K562 (cell line): ENCODE measurements around the gene PI4K2A. TPM values are rescaled to one million over a fixed set of nuclear protein-coding genes. Genes with fewer than 3 reads are reported as not detected.

Experiments used
- ATAC-seq: fragments of 200-7000 bp; cut with Tn5 transposase; 3 replicates; pipeline ENCODE4 v1.9.1; 2020; ENCODE audit warnings: moderate library complexity
- BruUV-seq: library from RNA; stranded (reverse); fragments of 400-500 nt; replicated peaks from 2 replicates; lab custom pipeline; 2021; lab: Mats Ljungman, UMichigan
- CTCF ChIA-PET: fragments of 300-600 bp; formaldehyde crosslinking; extraction: SDS; loops from one replicate; lab custom pipeline; 2021; ENCODE audit warnings: low intra/inter-chr PET ratio; lab: Yijun Ruan, JAX
- POLR2A ChIA-PET: fragments of 300-600, 350-650 bp; sonication (Branson Sonifier 250); formaldehyde crosslinking; extraction: SDS; loops from one replicate; lab custom pipeline; 2021; ENCODE audit warnings: antibody characterized with exemption, inconsistent platforms; lab: Yijun Ruan, JAX
- DNase-seq, 4 experiments: peaks; one replicate each; pipeline versions ENCODE4 v3.0.0 to v3.0.0-alpha.2; 2011 to 2018; ENCODE audit warnings: low spot score in 3 of 4, mixed read lengths in 3 of 4; ENCODE audit errors: extremely low read depth in 1 of 4
- FAIRE-seq: peaks from 2 replicates; lab custom pipeline; 2011; peaks lifted over from hg19 to GRCh38; lab: Jason Lieb, UNC
- H2AFZ ChIP-seq: 2 replicates; pipeline ENCODE4 v1.6.0; 2011; ENCODE audit warnings: low read depth, low read length, control low read depth, inconsistent platforms
- H3K27ac ChIP-seq: fragments of 200-600 bp; 3 replicates; pipeline ENCODE4 v1.8.0; 2011; ENCODE audit warnings: low read depth, mild to moderate bottlenecking, control low read depth, inconsistent platforms, low read length, moderate library complexity, mixed read lengths; ENCODE audit errors: extremely low read depth
- H3K27me3 ChIP-seq, 2 experiments: fragments of 300-600 bp in 1 of 2; 2 replicates in 1 of 2; 3 replicates in 1 of 2; pipeline versions ENCODE4 v1.6.0 to v1.8.0; 2011; ENCODE audit warnings: inconsistent platforms in 2 of 2, low read length in 2 of 2, mild to moderate bottlenecking in 1 of 2, mixed read lengths in 1 of 2, moderate library complexity in 1 of 2; ENCODE audit not compliant: control insufficient read depth in 2 of 2, insufficient read depth in 2 of 2
- H3K36me3 ChIP-seq: fragments of 300-600 bp; 3 replicates; pipeline ENCODE4 v1.8.0; 2011; ENCODE audit warnings: mild to moderate bottlenecking, low read length, inconsistent platforms; ENCODE audit not compliant: control insufficient read depth, insufficient read depth
- H3K4me1 ChIP-seq, 2 experiments: fragments of 200-600 bp in 1 of 2; replicated peaks in 1 of 2; 2 replicates in 1 of 2; 3 replicates in 1 of 2; pipeline versions ENCODE4 v1.5.1 to v1.8.0; 2011; ENCODE audit warnings: inconsistent platforms in 2 of 2, low read length in 2 of 2, mild to moderate bottlenecking in 1 of 2, mixed read lengths in 1 of 2, moderate library complexity in 1 of 2; ENCODE audit not compliant: control insufficient read depth in 2 of 2, insufficient read depth in 2 of 2
- H3K4me2 ChIP-seq: 2 replicates; pipeline ENCODE4 v1.6.1; 2011; ENCODE audit warnings: low read length, control low read depth, inconsistent platforms, mixed read lengths; ENCODE audit not compliant: insufficient read depth
- H3K4me3 ChIP-seq: fragments of 200-600 bp; sonication (generic), shearing (Covaris generic); 2 replicates; pipeline ENCODE4 v1.5.1; 2016; ENCODE audit warnings: control low read depth, inconsistent platforms
- H3K79me2 ChIP-seq: fragments of 200-600 bp; 3 replicates; pipeline ENCODE4 v1.8.0; 2011; ENCODE audit warnings: low read length, inconsistent platforms; ENCODE audit not compliant: control insufficient read depth, insufficient read depth
- H3K9ac ChIP-seq, 2 experiments: 2 replicates each; pipeline versions ENCODE4 v1.6.0 to v1.6.1; 2011; ENCODE audit warnings: low read depth in 2 of 2, low read length in 2 of 2, control low read depth in 1 of 2, inconsistent platforms in 1 of 2, mild to moderate bottlenecking in 1 of 2, mixed read lengths in 1 of 2; ENCODE audit not compliant: insufficient read depth in 1 of 2
- H3K9me1 ChIP-seq: one replicate; pipeline ENCODE4 v1.6.0; 2011; ENCODE audit warnings: inconsistent platforms, mild to moderate bottlenecking, low read length, moderate library complexity; ENCODE audit not compliant: control insufficient read depth, insufficient read depth
- H3K9me3 ChIP-seq: replicated peaks from 2 replicates; pipeline ENCODE4 v1.5.1; 2011; ENCODE audit warnings: low read depth, low read length, inconsistent platforms; ENCODE audit not compliant: control insufficient read depth, insufficient read depth
- H4K20me1 ChIP-seq: replicated peaks from 2 replicates; pipeline ENCODE4 v1.6.1; 2011; ENCODE audit warnings: low read length, inconsistent platforms, mixed read lengths; ENCODE audit not compliant: control insufficient read depth, insufficient read depth
- HIVEP1 ChIP-seq: fragments of 250-450 bp; sonication (Bioruptor Pico); IDR thresholded peaks from 2 replicates; pipeline ENCODE4 v1.4.0; 2020; ENCODE audit warnings: mild to moderate bottlenecking
- KLF16 ChIP-seq: IDR thresholded peaks from 2 replicates; pipeline ENCODE4 v1.6.1; 2016; ENCODE audit warnings: antibody characterized with exemption
- MCM5 ChIP-seq: fragments of 450-650 bp; IDR thresholded peaks from 2 replicates; pipeline ENCODE4 v1.6.1; 2016; ENCODE audit warnings: low read depth
- MED1 ChIP-seq: sonication (generic); formaldehyde crosslinking; IDR thresholded peaks from 2 replicates; pipeline ENCODE4 v1.8.1; 2023; ENCODE audit warnings: missing genetic modification reagents, borderline replicate concordance
- NR2C2 ChIP-seq, 2 experiments: fragments of 200-800 bp in 1 of 2; sonication (Bioruptor generic) in 1 of 2; sonication (generic) in 1 of 2; formaldehyde crosslinking in 1 of 2; IDR thresholded peaks; 2 replicates each; pipeline versions ENCODE4 v1.6.1 to v1.8.0; 2016 to 2022; ENCODE audit warnings: mild to moderate bottlenecking in 1 of 2, missing compliant biosample characterization in 1 of 2, missing genetic modification characterization in 1 of 2, missing genetic modification reagents in 1 of 2
- PCBP1 ChIP-seq: fragments of 200-400 bp; formaldehyde crosslinking; IDR thresholded peaks from 2 replicates; pipeline ENCODE4 v1.6.1; 2018; ENCODE audit warnings: mild to moderate bottlenecking, low read depth, low read length; ENCODE audit not compliant: poor library complexity, severe bottlenecking
- SETDB1 ChIP-seq: IDR thresholded peaks from one replicate; pipeline ENCODE4 v1.6.1; 2012; ENCODE audit warnings: low read length, control low read depth, inconsistent platforms
- SIN3A ChIP-seq, 2 experiments: fragments of 150-350 bp in 1 of 2; IDR thresholded peaks; 2 replicates each; pipeline ENCODE4 v1.6.1; 2011 to 2016; ENCODE audit warnings: borderline replicate concordance in 2 of 2, low read depth in 2 of 2, low read length in 2 of 2, mild to moderate bottlenecking in 2 of 2, moderate library complexity in 2 of 2; ENCODE audit not compliant: control insufficient read depth in 1 of 2
- SPI1 ChIP-seq: IDR thresholded peaks from 2 replicates; pipeline ENCODE4 v1.6.1; 2011; ENCODE audit warnings: low read depth, low read length, control low read depth, borderline replicate concordance
- ZBTB8A ChIP-seq: fragments of 450-650 bp; IDR thresholded peaks from 2 replicates; pipeline ENCODE4 v1.6.1; 2018; ENCODE audit warnings: mild to moderate bottlenecking, moderate library complexity; ENCODE audit not compliant: partially characterized antibody
- ZNF212 ChIP-seq: fragments of 450-650 bp; formaldehyde crosslinking; IDR thresholded peaks from 2 replicates; pipeline ENCODE4 v1.4.0; 2020; ENCODE audit warnings: mild to moderate bottlenecking
- ZNF217 ChIP-seq: sonication (generic); formaldehyde crosslinking; IDR thresholded peaks from 2 replicates; pipeline ENCODE4 v1.8.0; 2022; ENCODE audit warnings: mild to moderate bottlenecking, missing genetic modification reagents
- ZNF263 ChIP-seq: sonication (generic); formaldehyde crosslinking; IDR thresholded peaks from 2 replicates; pipeline ENCODE4 v1.8.0; 2022; ENCODE audit warnings: mild to moderate bottlenecking, missing genetic modification reagents, borderline replicate concordance
- ZNF551 ChIP-seq: fragments of 250-450 bp; sonication (Bioruptor Pico); IDR thresholded peaks from 2 replicates; pipeline ENCODE4 v1.5.0; 2021; ENCODE audit warnings: mild to moderate bottlenecking, moderate library complexity
- WGBS: fragments of 100-300 bp; shearing (Covaris generic); methylation state at CpG from one replicate; pipeline ENCODE4 v1.1.6; 2016; ENCODE audit warnings: low coverage, mixed read lengths; ENCODE audit not compliant: insufficient coverage; ENCODE audit errors: missing lambda C conversion rate; 5-methylcytosine and 5-hydroxymethylcytosine counted together
- in situ Hi-C: fragments of 300-500 bp; cut with MboI; formaldehyde crosslinking; loops from 4 replicates; pipeline ENCODE4 v1.15.0; 2018; ENCODE audit warnings: inconsistent platforms, mixed read lengths
- intact Hi-C: fragments of 100-400 bp; cut with micrococcal nuclease; formaldehyde crosslinking; loops from 2 replicates; pipeline ENCODE4 v1.14.2; 2022
- polyA plus RNA-seq, 8 experiments: library from polyadenylated mRNA; depleted of rRNA in 4 of 8; stranded (reverse) in 5 of 8; unstranded in 3 of 8; fragments of >200 nt; fragmentation: Nextera tagmentation in 2 of 8; fragmentation: Illumina TruSeq in 1 of 8; extraction: Ambion mirVana in 2 of 8; extraction: Trizol in 1 of 8; gene quantifications; 2 replicates each; pipeline versions ENCODE4 v1.2.1 to v1.2.3, GENCODE V29; 2011 to 2014; ENCODE audit warnings: inconsistent platforms in 1 of 8, missing spikeins in 1 of 8
- total RNA-seq, 7 experiments: library from RNA; depleted of rRNA in 6 of 7; stranded (reverse); fragments of >200 nt in 6 of 7; fragmentation: Illumina TruSeq in 2 of 7; extraction: Trizol in 2 of 7; gene quantifications; 2 replicates each; pipeline versions ENCODE4 v1.2.1 to v1.2.3, GENCODE V29; 2011 to 2021; ENCODE audit warnings: low replicate concordance in 1 of 7
- TF ChIP-seq, protein P1 (sequence below): sonication (generic); formaldehyde crosslinking; IDR thresholded peaks from 2 replicates; pipeline ENCODE4 v1.8.0; 2022; ENCODE audit warnings: mild to moderate bottlenecking, missing genetic modification reagents
- TF ChIP-seq, protein P2 (sequence below): sonication (generic); formaldehyde crosslinking; IDR thresholded peaks from 2 replicates; pipeline ENCODE4 v1.8.1; 2022; ENCODE audit warnings: missing genetic modification reagents

The PI4K2A gene
- total and polyA plus RNA-seq, 9 of the 15 experiments (the other 6 are each of a cell fraction or from before 2014, with no cell fraction given) = 4.4 to 28.4 (median 16.5) TPM

DNA sequence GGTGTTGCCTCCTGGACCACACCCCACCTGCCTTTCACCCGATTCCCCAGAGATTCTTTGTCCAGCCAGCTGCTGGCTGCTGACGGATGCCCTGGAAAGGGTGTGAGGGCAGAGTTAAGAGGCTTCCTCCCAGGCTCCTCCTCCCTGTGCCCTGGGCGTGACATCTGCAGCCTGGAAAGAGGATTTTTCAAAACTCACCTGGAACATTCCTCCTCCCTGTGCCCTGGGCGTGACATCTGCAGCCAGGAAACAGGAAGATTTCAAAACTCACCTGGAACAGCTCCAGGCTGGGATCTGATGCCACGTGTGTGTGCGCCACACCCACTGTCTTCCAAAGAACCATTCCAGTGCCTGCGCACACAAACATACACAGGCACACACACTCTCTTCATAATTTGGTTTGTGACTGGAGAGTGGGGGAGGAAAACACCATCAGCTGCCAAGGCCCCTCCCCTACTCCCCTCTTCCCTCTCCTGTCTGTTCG lies 78.2 kb downstream of the PI4K2A start (continued):
- TF ChIP-seq ZNF551 (CRISPR knock-in tag) (no peak), ZNF263 (CRISPR knock-in tag) (no peak)

DNA sequence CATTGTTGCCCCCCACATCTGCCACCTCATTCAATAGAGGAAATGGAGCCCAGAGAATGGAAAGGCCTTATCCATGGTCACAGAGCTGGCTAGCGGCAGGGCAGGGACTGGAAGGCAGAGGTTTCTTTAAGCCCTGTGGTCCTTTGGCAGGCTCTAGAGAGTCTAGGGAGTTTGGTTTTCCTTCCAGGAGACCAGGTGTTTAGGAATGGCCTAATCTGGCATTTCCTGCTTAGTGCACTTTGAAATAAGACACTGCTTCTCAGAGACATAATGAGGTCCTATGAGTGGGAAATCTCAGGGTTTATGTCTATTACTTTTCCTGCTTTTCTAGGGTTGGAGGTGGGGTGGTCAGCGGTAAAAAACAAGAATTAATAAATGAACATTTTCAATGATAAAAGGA lies 79.1 kb downstream of the PI4K2A start:
- in situ Hi-C loops = no loop called here

More for the DNA sequence above, 79.1 kb downstream of the PI4K2A start:
- H3K9me3 ChIP-seq = no peaks in the 10 kb centered on the region
- no peaks in the 10 kb centered on the region for H3K27me3 ChIP-seq
- no peaks in the 10 kb centered on the region for H3K9me1 ChIP-seq
- H4K20me1 ChIP-seq = no peaks in the 10 kb centered on the region
- ChIA-PET CTCF (no interaction called here), POLR2A (no interaction called here)
- no peak overlapping the region for H3K9ac ChIP-seq
- intact Hi-C loops = no loop called here
- ATAC-seq = no peak
- H3K4me2 ChIP-seq = no peak overlapping the region
- no peaks in the 10 kb centered on the region for H3K36me3 ChIP-seq
- WGBS = 100% methylated on average over 2 of the region's 2 CpGs
- no TSS peak for BruUV-seq
- no peak overlapping the region for H2AFZ ChIP-seq
- TF ChIP-seq, protein P1, sequence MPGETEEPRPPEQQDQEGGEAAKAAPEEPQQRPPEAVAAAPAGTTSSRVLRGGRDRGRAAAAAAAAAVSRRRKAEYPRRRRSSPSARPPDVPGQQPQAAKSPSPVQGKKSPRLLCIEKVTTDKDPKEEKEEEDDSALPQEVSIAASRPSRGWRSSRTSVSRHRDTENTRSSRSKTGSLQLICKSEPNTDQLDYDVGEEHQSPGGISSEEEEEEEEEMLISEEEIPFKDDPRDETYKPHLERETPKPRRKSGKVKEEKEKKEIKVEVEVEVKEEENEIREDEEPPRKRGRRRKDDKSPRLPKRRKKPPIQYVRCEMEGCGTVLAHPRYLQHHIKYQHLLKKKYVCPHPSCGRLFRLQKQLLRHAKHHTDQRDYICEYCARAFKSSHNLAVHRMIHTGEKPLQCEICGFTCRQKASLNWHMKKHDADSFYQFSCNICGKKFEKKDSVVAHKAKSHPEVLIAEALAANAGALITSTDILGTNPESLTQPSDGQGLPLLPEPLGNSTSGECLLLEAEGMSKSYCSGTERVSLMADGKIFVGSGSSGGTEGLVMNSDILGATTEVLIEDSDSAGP (CRISPR knock-in tag) = no peak
- TF ChIP-seq MED1 (CRISPR knock-in tag) (no peak), SETDB1 (no peak), PCBP1 (no peak), ZBTB8A (no peak), HIVEP1 (no peak), KLF16 (no peak), MCM5 (no peak), SIN3A (IDR thresholded peaks at IDR 0.05; ENCODE audit: borderline replicate concordance in 2 of 2, control insufficient read depth in 1 of 2, low read depth in 2 of 2, low read length in 2 of 2) (no peak), SPI1 (no peak), ZNF263 (CRISPR knock-in tag) (no peak), NR2C2 (CRISPR knock-in tag; IDR thresholded peaks at IDR 0.05) (no peak), NR2C2 (tag; IDR thresholded peaks at IDR 0.05) (no peak), ZNF217 (CRISPR knock-in tag) (no peak), ZNF212 (CRISPR knock-in tag) (no peak)
- TF ChIP-seq, protein P2, sequence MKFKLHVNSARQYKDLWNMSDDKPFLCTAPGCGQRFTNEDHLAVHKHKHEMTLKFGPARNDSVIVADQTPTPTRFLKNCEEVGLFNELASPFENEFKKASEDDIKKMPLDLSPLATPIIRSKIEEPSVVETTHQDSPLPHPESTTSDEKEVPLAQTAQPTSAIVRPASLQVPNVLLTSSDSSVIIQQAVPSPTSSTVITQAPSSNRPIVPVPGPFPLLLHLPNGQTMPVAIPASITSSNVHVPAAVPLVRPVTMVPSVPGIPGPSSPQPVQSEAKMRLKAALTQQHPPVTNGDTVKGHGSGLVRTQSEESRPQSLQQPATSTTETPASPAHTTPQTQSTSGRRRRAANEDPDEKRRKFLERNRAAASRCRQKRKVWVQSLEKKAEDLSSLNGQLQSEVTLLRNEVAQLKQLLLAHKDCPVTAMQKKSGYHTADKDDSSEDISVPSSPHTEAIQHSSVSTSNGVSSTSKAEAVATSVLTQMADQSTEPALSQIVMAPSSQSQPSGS (CRISPR knock-in tag) = no peak
- no peaks in the 10 kb centered on the region; the same call in 2 of the 3 replicates for H3K79me2 ChIP-seq
- no peak for FAIRE-seq
- no peak for DNase-seq
- H3K4me3 ChIP-seq = no peak overlapping the region
- H3K4me1 ChIP-seq = peaks cover 17 to 31% of the 10 kb centered on the region in 2 experiments; a peak in 4 of 5 replicates
- H3K27ac ChIP-seq = no peak overlapping the region
